Measurements from ENCODE around the gene SH3YL1. TPM values are rescaled to one million over a fixed set of nuclear protein-coding genes. Genes with fewer than 3 reads are reported as not detected.

The SH3YL1 gene
- total RNA-seq, 6 experiments from 2014 or later: 9.9 to 14.2 (median 12.7) TPM

- Mint-ChIP-seq H3K4me3 (no peak overlapping the region), H3K9me3 (peaks cover 40% of the 10 kb centered on the region), H3K27me3 (ENCODE audit: insufficient read depth) (peaks cover 5% of the 10 kb centered on the region), H3K4me1 (ENCODE audit: low read depth) (peaks cover 16% of the 10 kb centered on the region), H3K27ac (no peak overlapping the region), H3K36me3 (ENCODE audit: low read depth) (no peaks in the 10 kb centered on the region)
- no peak for DNase-seq
- TF ChIP-seq CTCF (IDR thresholded peaks at IDR 0.05): no peak
These were observed 83.9 kb downstream of the SH3YL1 start for GRCh38 chr2:179886-180285.

GRCh38 chr2:177733-178132 is 86.1 kb downstream of the SH3YL1 start:
- no peak for TF ChIP-seq CTCF (IDR thresholded peaks at IDR 0.05)
- Mint-ChIP-seq H3K36me3 (ENCODE audit: low read depth) (no peaks in the 10 kb centered on the region), H3K4me1 (ENCODE audit: low read depth) (peaks cover 16% of the 10 kb centered on the region), H3K4me3 (no peak overlapping the region), H3K27me3 (ENCODE audit: insufficient read depth) (peaks cover 9% of the 10 kb centered on the region), H3K9me3 (peaks cover 26% of the 10 kb centered on the region), H3K27ac (no peak overlapping the region)
- DNase-seq: no peak

GRCh38 chr2:176917-177316 is 86.9 kb downstream of the SH3YL1 start:
- Mint-ChIP-seq H3K4me1 (ENCODE audit: low read depth) (peaks cover 16% of the 10 kb centered on the region), H3K36me3 (ENCODE audit: low read depth) (no peaks in the 10 kb centered on the region), H3K27me3 (ENCODE audit: insufficient read depth) (peaks cover 9% of the 10 kb centered on the region), H3K27ac (no peak overlapping the region), H3K4me3 (no peak overlapping the region), H3K9me3 (peaks cover 26% of the 10 kb centered on the region)
- TF ChIP-seq CTCF (IDR thresholded peaks at IDR 0.05): no peak
- DNase-seq: no peak

- H3K9me3 Mint-ChIP-seq: peaks cover 25% of the 10 kb centered on the region
- H3K27me3 Mint-ChIP-seq (ENCODE audit: insufficient read depth): peaks cover 9% of the 10 kb centered on the region
- H3K27ac Mint-ChIP-seq: no peak overlapping the region
- TF ChIP-seq CTCF (IDR thresholded peaks at IDR 0.05): no peak
- no peaks in the 10 kb centered on the region for H3K36me3 Mint-ChIP-seq (ENCODE audit: low read depth)
- no peak for DNase-seq
- peaks cover 16% of the 10 kb centered on the region for H3K4me1 Mint-ChIP-seq (ENCODE audit: low read depth)
- no peak overlapping the region for H3K4me3 Mint-ChIP-seq
These were observed 87.7 kb downstream of the SH3YL1 start for GRCh38 chr2:175880-176820.

GRCh38 chr2:175161-175786 is 88.6 kb downstream of the SH3YL1 start:
- H3K36me3 Mint-ChIP-seq (ENCODE audit: low read depth): no peaks in the 10 kb centered on the region
- peaks cover 16% of the 10 kb centered on the region for H3K4me1 Mint-ChIP-seq (ENCODE audit: low read depth)
- peaks cover 25% of the 10 kb centered on the region for H3K9me3 Mint-ChIP-seq

More at GRCh38 chr2:175161-175786, 88.6 kb downstream of the SH3YL1 start:
- no peak for TF ChIP-seq CTCF (IDR thresholded peaks at IDR 0.05)
- no peak for DNase-seq
- Mint-ChIP-seq H3K27ac (no peak overlapping the region), H3K4me3 (no peak overlapping the region), H3K27me3 (ENCODE audit: insufficient read depth) (peaks cover 9% of the 10 kb centered on the region)
